Neural cell (in vitro differentiated cells): ENCODE data around the gene COL3A1. TPM values are rescaled to one million over a fixed set of nuclear protein-coding genes. Genes with fewer than 3 reads are reported as not detected.

ENCODE experiments used
- H2AFZ ChIP-seq: fragments of 200-600, 300-800 bp; sonication (generic), shearing (Covaris generic); 2 replicates; pipeline ENCODE4 v1.6.0; 2014; ENCODE audit warnings: low read depth, mild to moderate bottlenecking, antibody characterized with exemption, low read length, moderate library complexity
- H3F3A ChIP-seq: fragments of 200-600 bp; shearing (Covaris generic); 2 replicates; pipeline ENCODE4 v1.6.1; 2016; ENCODE audit warnings: mild to moderate bottlenecking, moderate library complexity, mixed read lengths, antibody characterized with exemption, low read length; ENCODE audit not compliant: insufficient read depth, poor library complexity, severe bottlenecking
- H3K27ac ChIP-seq: fragments of 200-600, 300-800 bp; sonication (generic), shearing (Covaris generic); 2 replicates; pipeline ENCODE4 v1.5.1; 2014; ENCODE audit warnings: mild to moderate bottlenecking, low read length, moderate library complexity
- H3K27me3 ChIP-seq: fragments of 300-800, 200-600 bp; sonication (generic), shearing (Covaris generic); 2 replicates; pipeline ENCODE4 v1.6.0; 2014; ENCODE audit warnings: mild to moderate bottlenecking, low read depth, low read length, moderate library complexity; ENCODE audit not compliant: insufficient read depth
- H3K36me3 ChIP-seq: fragments of 300-800, 200-600 bp; sonication (generic), shearing (Covaris generic); 2 replicates; pipeline ENCODE4 v1.5.1; 2014; ENCODE audit warnings: mild to moderate bottlenecking, antibody characterized with exemption, low read length, moderate library complexity; ENCODE audit not compliant: insufficient read depth
- H3K4me2 ChIP-seq: fragments of 300-800, 200-600 bp; sonication (generic), shearing (Covaris generic); 2 replicates; pipeline ENCODE4 v1.6.0; 2014; ENCODE audit warnings: mild to moderate bottlenecking, low read length
- H3K4me3 ChIP-seq: fragments of 300-800, 200-600 bp; sonication (generic), shearing (Covaris generic); 2 replicates; pipeline ENCODE4 v1.5.1; 2014; ENCODE audit warnings: mild to moderate bottlenecking, low read length, moderate library complexity
- H3K79me2 ChIP-seq: fragments of 200-600 bp; shearing (Covaris generic); replicated peaks from 2 replicates; pipeline ENCODE4 v1.6.0; 2014; ENCODE audit warnings: mild to moderate bottlenecking, low read length, moderate library complexity; ENCODE audit not compliant: insufficient read depth
- H3K9ac ChIP-seq: fragments of 300-800, 200-600 bp; sonication (generic), shearing (Covaris generic); 2 replicates; pipeline ENCODE4 v1.6.1; 2016; ENCODE audit warnings: mild to moderate bottlenecking, low read length, mixed read lengths
- H3K9me2 ChIP-seq: fragments of 200-600 bp; shearing (Covaris generic); 2 replicates; pipeline ENCODE4 v1.6.1; 2016; ENCODE audit warnings: mild to moderate bottlenecking, low read length, mixed read lengths; ENCODE audit not compliant: insufficient read depth
- H3K9me3 ChIP-seq: fragments of 200-600, 300-800 bp; sonication (generic), shearing (Covaris generic); 2 replicates; pipeline ENCODE4 v1.6.1; 2016; ENCODE audit warnings: mild to moderate bottlenecking, mixed run types, low read length, moderate library complexity, mixed read lengths
- H4K20me1 ChIP-seq: fragments of 200-600 bp; shearing (Covaris generic); 2 replicates; pipeline ENCODE4 v1.6.1; 2016; ENCODE audit warnings: mild to moderate bottlenecking, mixed run types; ENCODE audit not compliant: insufficient read depth
- CTCF ChIP-seq: fragments of 450-650 bp; IDR thresholded peaks from 2 replicates; pipeline ENCODE4 v1.5.1; 2014; ENCODE audit warnings: antibody characterized with exemption, mild to moderate bottlenecking, moderate library complexity; ENCODE audit not compliant: poor library complexity, severe bottlenecking
- EP300 ChIP-seq: fragments of 450-650 bp; conservative IDR thresholded peaks from 2 replicates; pipeline ENCODE4 v1.6.1; 2014; ENCODE audit warnings: antibody characterized with exemption, mild to moderate bottlenecking, moderate library complexity; ENCODE audit not compliant: poor library complexity, severe bottlenecking
- EZH2 ChIP-seq: fragments of 200-600, 300-800 bp; shearing (Covaris generic), sonication (generic); IDR thresholded peaks from 2 replicates; pipeline ENCODE4 v1.6.1; 2014; ENCODE audit warnings: antibody characterized with exemption, low read length, borderline replicate concordance, mild to moderate bottlenecking; ENCODE audit not compliant: insufficient read depth, poor library complexity, severe bottlenecking
- MXI1 ChIP-seq: fragments of 450-650 bp; conservative IDR thresholded peaks from 2 replicates; pipeline ENCODE4 v1.6.1; 2014; ENCODE audit warnings: antibody characterized with exemption, mild to moderate bottlenecking; ENCODE audit not compliant: poor library complexity, severe bottlenecking
- POLR2AphosphoS5 ChIP-seq: IDR thresholded peaks from 2 replicates; pipeline ENCODE4 v1.6.1; 2012
- RAD21 ChIP-seq: fragments of 450-650 bp; conservative IDR thresholded peaks from 2 replicates; pipeline ENCODE4 v1.6.1; 2014; ENCODE audit warnings: antibody characterized with exemption, mild to moderate bottlenecking, moderate library complexity
- SMC3 ChIP-seq: fragments of 450-650 bp; conservative IDR thresholded peaks from 2 replicates; pipeline ENCODE4 v1.6.1; 2014; ENCODE audit warnings: antibody characterized with exemption, mild to moderate bottlenecking, moderate library complexity; ENCODE audit not compliant: poor library complexity
- TAF1 ChIP-seq: IDR thresholded peaks from 2 replicates; pipeline ENCODE4 v1.6.1; 2012; ENCODE audit warnings: low read depth
- polyA plus RNA-seq: library from polyadenylated mRNA; depleted of rRNA; stranded (reverse); fragments of >200 nt; gene quantifications from 2 replicates; pipeline ENCODE4 v1.2.3, GENCODE V29; 2014
- TF ChIP-seq, protein P1 (sequence below): IDR thresholded peaks from 2 replicates; pipeline ENCODE4 v1.6.1; 2012; ENCODE audit warnings: borderline replicate concordance

COL3A1 gene
- polyA plus RNA-seq, 1 donor from 2014 or later, result 1.3 TPM

GRCh38 chr2:188969236-188969635, 4.9 kb upstream of the COL3A1 start:
- Histone ChIP-seq H3K36me3 (no peaks in the 10 kb centered on the region), H3K9me3 (no peaks in the 10 kb centered on the region), H3K9me2 (no peaks in the 10 kb centered on the region), H3K4me2 (no peak overlapping the region), H3K27ac (no peak overlapping the region), H3F3A (no peaks in the 10 kb centered on the region), H3K79me2 (no peaks in the 10 kb centered on the region), H3K27me3 (no peaks in the 10 kb centered on the region), H3K9ac (no peak overlapping the region), H3K4me3 (no peak overlapping the region), H2AFZ (no peak overlapping the region), H4K20me1 (no peaks in the 10 kb centered on the region)
- TF ChIP-seq EP300, result no peak
- TF ChIP-seq, protein P1, sequence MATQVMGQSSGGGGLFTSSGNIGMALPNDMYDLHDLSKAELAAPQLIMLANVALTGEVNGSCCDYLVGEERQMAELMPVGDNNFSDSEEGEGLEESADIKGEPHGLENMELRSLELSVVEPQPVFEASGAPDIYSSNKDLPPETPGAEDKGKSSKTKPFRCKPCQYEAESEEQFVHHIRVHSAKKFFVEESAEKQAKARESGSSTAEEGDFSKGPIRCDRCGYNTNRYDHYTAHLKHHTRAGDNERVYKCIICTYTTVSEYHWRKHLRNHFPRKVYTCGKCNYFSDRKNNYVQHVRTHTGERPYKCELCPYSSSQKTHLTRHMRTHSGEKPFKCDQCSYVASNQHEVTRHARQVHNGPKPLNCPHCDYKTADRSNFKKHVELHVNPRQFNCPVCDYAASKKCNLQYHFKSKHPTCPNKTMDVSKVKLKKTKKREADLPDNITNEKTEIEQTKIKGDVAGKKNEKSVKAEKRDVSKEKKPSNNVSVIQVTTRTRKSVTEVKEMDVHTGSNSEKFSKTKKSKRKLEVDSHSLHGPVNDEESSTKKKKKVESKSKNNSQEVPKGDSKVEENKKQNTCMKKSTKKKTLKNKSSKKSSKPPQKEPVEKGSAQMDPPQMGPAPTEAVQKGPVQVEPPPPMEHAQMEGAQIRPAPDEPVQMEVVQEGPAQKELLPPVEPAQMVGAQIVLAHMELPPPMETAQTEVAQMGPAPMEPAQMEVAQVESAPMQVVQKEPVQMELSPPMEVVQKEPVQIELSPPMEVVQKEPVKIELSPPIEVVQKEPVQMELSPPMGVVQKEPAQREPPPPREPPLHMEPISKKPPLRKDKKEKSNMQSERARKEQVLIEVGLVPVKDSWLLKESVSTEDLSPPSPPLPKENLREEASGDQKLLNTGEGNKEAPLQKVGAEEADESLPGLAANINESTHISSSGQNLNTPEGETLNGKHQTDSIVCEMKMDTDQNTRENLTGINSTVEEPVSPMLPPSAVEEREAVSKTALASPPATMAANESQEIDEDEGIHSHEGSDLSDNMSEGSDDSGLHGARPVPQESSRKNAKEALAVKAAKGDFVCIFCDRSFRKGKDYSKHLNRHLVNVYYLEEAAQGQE, result peak; percentile 29

DNA sequence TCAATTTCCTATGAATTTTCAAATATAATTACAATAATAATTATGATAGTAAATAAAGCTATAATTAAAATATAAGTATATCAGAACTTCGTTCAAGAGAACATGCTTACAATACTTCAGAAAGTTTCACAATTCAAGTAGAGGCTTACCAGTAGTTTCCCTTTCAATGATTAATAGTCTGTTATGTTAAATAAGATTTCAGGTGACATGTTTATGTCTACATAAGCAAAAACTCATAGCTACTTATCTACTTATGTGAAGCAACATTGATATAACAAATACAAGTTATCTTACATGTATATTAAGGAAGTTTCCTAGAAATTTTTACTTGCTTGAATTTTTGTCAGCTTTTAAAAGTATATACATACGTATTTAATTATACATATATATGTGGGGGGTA, 4.5 kb upstream of the COL3A1 start:
- Histone ChIP-seq H3K9me3 (no peaks in the 10 kb centered on the region), H3K9ac (no peak overlapping the region), H4K20me1 (no peaks in the 10 kb centered on the region), H3K4me2 (no peak overlapping the region), H3K27me3 (no peaks in the 10 kb centered on the region), H3F3A (no peaks in the 10 kb centered on the region), H3K9me2 (no peaks in the 10 kb centered on the region), H2AFZ (no peak overlapping the region), H3K79me2 (no peaks in the 10 kb centered on the region), H3K4me3 (no peak overlapping the region), H3K36me3 (no peaks in the 10 kb centered on the region), H3K27ac (no peak overlapping the region)
- no peak for TF ChIP-seq POLR2AphosphoS5
- TF ChIP-seq CTCF, result no peak
- TF ChIP-seq EP300, result no peak
- no peak for TF ChIP-seq MXI1

DNA sequence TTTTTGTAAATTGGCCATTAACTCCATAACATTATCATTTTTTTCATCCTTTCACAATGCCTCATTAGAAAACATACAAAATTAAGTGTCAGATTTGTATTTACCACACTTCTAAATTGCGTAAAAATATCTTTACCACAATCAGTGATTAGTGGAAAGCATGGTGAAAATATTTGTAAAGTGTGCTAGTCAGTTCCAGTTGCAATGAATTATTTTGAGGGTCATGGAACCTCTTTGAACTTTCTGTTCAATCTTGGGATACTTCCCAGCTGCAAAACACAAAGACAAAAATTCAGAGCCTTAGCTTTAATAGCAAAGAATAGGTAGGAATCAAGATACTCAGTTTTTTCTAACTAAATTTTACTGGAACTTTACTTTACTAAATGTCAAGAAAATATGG, 4.0 kb upstream of the COL3A1 start:
- Histone ChIP-seq H3K36me3 (no peaks in the 10 kb centered on the region), H3K4me2 (no peak overlapping the region), H3K9me2 (no peaks in the 10 kb centered on the region), H3K9me3 (no peaks in the 10 kb centered on the region), H3K4me3 (no peak overlapping the region), H4K20me1 (no peaks in the 10 kb centered on the region), H3K27ac (no peak overlapping the region), H3F3A (no peaks in the 10 kb centered on the region), H3K9ac (no peak overlapping the region), H3K27me3 (no peaks in the 10 kb centered on the region), H3K79me2 (no peaks in the 10 kb centered on the region), H2AFZ (no peak overlapping the region)
- TF ChIP-seq MXI1, result no peak
- no peak for TF ChIP-seq EZH2
- no peak for TF ChIP-seq EP300
- TF ChIP-seq, protein P1, result no peak
- no peak for TF ChIP-seq CTCF
- no peak for TF ChIP-seq RAD21
- TF ChIP-seq POLR2AphosphoS5, result no peak
- TF ChIP-seq TAF1, result no peak
- no peak for TF ChIP-seq SMC3
